ENCODE measurements around the gene PVALEF.

PVALEF gene

GRCh38 chr17:81200201-81200600 is 34.9 kb downstream of the PVALEF start:
- no peak for DNase-seq

- no peak for DNase-seq
Observed at GRCh38 chr17:81200695-81201580, 35.6 kb downstream of the PVALEF start.

- DNase-seq = no peak
Observed at GRCh38 chr17:81202318-81202717, 37.0 kb downstream of the PVALEF start.

- no peak for DNase-seq
Observed at GRCh38 chr17:81203136-81203535, 37.8 kb downstream of the PVALEF start.

- no peak for DNase-seq
Observed at GRCh38 chr17:81204578-81204977, 39.3 kb downstream of the PVALEF start.

DNA sequence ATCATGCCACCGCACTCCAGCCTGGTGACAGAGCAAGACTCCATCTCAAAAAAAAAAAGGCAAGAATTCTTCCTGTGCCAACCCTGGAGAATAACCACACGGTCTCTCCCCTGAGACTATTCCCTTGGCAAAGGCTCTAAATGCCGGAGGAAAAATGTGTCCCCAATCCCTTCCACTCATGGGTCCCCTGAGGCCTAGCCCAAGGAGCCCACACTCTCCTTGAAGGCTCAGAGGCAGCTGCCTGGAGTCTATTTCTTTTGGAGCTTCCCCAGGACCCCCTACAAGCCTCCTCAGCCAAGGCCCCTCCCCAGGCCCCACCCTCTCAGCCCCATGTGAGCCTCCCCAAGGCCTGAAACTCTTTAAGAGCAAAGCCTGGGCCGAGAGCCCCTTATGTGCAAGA is 40.9 kb downstream of the PVALEF start:
- no peak for DNase-seq

DNA sequence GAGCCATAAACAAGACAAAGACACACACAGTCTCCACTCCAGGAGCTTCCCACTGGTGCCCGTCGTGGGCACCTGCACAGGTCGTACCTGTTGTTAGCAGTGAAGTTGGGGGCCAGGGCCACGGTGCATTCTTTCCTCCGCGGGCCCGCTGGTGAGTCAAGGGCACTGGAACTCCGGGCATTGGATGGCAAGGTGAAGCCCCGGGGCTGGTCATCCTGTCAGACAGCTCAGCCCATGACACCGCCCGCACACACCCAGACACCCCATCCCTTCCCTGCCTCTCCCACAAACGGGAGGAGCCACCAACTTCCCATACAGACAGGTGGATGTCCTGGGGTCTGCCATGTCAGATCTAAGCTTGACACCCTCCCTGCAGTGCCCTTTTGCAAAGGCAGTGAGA is 41.4 kb downstream of the PVALEF start:
- no peak for DNase-seq

- no peak for DNase-seq
Observed at GRCh38 chr17:81207610-81208581, 42.6 kb downstream of the PVALEF start.

DNA sequence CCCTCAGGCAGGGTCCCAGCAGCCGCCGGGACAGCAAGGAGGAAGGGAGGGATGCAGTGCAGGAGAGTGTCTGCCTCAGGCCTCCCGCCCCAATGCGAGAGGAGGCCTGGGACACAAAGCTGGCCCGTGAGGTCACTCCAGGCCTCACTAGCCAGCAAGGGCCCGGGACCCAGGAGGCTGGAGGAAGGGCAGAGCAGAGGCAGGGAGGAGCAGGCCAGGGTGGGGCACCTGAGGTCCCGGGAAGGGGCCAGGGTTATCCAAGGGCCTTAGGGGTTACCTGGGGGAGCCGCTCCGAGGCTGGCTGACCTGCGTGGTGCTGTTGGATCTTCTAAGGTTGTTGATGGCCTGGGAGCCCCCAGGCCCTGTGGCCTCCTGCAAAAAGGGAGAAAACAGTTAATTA is 43.3 kb downstream of the PVALEF start:
- no peak for DNase-seq

- no peak for DNase-seq
Observed at GRCh38 chr17:81209141-81209540, 43.8 kb downstream of the PVALEF start.

DNA sequence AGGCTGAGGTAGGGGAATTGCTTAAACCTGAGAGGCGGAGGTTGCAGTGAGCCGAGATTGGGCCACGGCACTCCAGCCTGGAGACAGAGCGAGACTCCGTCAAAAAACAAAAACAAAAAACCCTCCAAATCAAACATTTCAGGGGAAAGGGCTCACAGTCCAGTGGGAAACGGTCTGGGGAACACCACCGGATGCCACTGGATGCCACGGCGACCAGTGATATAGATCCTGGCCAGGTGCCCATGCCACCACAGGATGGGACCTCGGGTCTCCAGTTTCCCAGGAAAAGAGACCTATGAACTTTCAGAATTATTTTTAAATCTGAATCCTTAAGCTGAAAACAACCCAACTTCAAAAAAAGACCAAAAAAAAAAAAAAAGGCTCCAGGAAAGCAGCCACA is 45.2 kb downstream of the PVALEF start:
- no peak for DNase-seq

DNA sequence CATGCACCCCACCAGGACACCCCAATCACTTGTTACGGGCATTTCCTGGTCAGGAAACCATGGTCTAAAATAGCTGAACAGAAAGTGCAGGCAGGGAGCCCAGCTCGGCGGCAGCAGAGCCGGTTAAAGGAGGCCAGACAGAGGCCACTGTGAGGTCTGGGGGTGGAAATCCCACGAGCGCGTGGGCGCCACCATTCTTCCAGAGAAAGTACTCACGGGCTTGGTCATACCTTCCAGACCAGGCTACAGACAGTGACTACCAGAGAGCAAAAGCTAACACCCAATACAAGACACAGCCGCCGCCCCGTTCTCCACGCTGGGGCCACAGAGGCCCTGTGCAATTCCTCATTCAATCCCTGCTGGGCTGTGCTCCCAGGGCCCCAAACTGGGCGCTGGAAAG is 45.6 kb downstream of the PVALEF start:
- DNase-seq = no peak

- DNase-seq = no peak
Observed at GRCh38 chr17:81212365-81212764, 47.1 kb downstream of the PVALEF start.

- DNase-seq = no peak
Observed at GRCh38 chr17:81213978-81214377, 48.7 kb downstream of the PVALEF start.

DNA sequence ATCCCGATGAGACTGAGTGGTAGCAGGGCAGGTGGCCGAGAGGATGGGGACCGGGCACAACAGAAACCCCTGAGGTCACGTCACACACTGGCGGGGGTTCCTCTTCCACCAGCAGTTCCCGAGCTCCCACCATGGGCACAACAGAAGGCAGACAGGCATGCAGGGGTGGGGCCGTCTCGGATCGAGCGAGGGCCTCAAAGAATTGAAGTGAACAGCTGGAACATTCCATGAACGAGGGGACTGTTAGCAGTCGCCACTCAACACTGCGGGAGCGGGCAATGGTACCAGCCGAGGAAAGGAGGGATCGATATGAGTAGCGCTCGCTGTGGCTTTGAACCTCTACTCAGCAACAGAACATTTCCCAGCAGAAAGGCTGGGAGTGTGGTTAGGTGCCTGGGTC is 52.2 kb downstream of the PVALEF start:
- DNase-seq = no peak

- no peak for DNase-seq
Observed at GRCh38 chr17:81218459-81218858, 53.2 kb downstream of the PVALEF start.

GRCh38 chr17:81218991-81219390 is 53.7 kb downstream of the PVALEF start:
- no peak for DNase-seq

- DNase-seq = no peak
Observed at GRCh38 chr17:81219476-81220180, 54.3 kb downstream of the PVALEF start.

- no peak for DNase-seq
Observed at GRCh38 chr17:81221371-81221841, 56.1 kb downstream of the PVALEF start.

DNA sequence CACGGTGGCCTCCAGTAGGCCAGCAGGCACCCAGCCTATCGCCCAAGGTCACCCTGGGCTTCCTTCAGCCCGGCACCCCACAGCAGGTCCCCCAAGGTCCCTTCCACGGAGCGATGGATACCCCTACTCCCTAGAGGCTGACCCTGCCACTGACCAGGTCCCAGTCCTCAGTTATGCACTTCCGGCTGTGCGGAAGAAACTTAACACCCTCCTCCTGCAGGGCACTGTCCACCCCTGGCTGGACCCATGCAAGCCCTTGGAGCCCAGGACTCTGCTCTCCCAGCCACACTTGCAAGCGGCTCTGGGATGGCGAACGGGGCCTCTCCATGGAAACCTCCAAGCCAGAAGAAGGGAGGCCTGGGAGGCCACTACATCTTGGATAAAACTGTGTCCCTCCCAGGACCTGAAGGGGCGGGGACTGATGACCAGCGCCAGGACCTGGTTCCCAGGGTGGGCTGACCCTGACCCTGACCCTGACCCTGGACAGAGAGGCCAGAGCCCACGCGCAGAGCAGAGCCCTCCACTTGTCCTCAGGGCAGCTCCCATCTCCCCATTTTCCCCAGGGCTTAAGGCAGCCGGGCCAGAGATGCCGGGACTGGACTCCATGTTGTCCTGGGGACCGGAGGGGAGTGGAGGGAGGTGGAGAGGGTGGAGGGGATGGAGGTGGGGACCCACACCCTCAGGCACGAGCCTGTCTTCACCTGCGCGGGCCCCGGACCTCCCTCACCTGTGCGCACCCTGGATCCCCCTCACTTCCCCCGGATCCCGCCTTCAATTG is 56.7 kb downstream of the PVALEF start:
- no peak for DNase-seq

- DNase-seq = no peak
Observed at GRCh38 chr17:81222620-81222905, 57.3 kb downstream of the PVALEF start.
